ENCODE measurements around the gene ARHGAP5.

Gene ARHGAP5, protein sequence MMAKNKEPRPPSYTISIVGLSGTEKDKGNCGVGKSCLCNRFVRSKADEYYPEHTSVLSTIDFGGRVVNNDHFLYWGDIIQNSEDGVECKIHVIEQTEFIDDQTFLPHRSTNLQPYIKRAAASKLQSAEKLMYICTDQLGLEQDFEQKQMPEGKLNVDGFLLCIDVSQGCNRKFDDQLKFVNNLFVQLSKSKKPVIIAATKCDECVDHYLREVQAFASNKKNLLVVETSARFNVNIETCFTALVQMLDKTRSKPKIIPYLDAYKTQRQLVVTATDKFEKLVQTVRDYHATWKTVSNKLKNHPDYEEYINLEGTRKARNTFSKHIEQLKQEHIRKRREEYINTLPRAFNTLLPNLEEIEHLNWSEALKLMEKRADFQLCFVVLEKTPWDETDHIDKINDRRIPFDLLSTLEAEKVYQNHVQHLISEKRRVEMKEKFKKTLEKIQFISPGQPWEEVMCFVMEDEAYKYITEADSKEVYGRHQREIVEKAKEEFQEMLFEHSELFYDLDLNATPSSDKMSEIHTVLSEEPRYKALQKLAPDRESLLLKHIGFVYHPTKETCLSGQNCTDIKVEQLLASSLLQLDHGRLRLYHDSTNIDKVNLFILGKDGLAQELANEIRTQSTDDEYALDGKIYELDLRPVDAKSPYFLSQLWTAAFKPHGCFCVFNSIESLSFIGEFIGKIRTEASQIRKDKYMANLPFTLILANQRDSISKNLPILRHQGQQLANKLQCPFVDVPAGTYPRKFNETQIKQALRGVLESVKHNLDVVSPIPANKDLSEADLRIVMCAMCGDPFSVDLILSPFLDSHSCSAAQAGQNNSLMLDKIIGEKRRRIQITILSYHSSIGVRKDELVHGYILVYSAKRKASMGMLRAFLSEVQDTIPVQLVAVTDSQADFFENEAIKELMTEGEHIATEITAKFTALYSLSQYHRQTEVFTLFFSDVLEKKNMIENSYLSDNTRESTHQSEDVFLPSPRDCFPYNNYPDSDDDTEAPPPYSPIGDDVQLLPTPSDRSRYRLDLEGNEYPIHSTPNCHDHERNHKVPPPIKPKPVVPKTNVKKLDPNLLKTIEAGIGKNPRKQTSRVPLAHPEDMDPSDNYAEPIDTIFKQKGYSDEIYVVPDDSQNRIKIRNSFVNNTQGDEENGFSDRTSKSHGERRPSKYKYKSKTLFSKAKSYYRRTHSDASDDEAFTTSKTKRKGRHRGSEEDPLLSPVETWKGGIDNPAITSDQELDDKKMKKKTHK (N-terminal part only)

DNA sequence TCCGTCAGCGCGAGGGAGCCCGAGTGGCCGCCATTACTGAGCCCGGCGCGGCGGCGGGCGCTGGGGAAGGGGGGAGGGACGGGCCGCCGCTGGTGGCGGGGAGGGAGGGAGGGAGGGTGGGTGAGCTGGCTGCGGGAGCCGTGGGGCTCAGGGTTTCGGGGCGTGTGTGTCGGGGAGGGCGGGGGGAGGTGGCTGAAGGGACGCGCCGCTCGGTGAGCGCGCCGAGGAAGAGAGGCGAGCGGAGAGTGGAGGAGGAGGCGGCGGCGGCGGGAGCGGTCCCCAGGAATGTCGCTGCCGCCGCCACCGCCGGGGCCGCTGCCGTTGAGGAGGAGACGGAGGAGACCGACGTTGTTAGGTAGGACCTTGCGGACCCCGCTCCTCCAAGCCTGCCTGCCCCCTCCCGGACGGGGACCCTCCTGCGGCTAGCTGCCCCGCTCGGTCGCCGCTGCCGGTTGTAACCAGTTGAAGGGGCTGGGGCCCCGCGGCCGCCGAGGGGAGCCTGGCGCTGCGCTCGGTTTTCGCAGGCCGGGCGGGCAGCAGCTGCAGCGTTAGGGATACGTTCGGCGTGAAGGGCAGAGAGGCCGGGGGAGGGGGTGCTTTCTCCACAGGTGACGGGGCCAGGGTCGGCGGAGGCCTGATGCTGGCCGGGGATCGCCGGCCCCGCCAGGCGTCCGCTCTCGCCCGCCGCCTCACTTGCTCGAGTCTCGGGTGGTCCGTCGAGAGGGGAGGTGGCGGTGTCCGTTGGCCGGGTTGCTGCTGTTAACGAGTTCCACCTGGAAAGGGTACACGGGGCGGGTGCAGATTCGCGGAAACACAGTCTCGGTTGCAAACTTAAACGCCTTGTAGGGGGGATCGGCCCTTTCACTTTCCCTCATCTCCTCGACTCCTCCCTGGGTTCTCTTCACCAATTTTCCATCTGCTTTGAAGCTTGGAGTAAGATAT is at the start of gene ARHGAP5:
TSS of gene ARHGAP5 (plus strand) at position 224 of the 942 bp plus-strand sequence. CDS start 13,366 bp downstream, outside the sequence.
- Histone ChIP-seq H3K9me3 (ENCODE audit: control insufficient read depth, insufficient read depth, low read length) (no peaks in the 10 kb centered on the region), H3K9ac (ENCODE audit: low read depth, low read length) (peak within 1 kb of the TSS; percentile 99), H3K36me3 (ENCODE audit: insufficient read depth, low read length) (no peaks in the 10 kb centered on the region), H3K4me1 (ENCODE audit: insufficient read depth, low read length) (peaks cover 19% of the 10 kb centered on the region)

DNA sequence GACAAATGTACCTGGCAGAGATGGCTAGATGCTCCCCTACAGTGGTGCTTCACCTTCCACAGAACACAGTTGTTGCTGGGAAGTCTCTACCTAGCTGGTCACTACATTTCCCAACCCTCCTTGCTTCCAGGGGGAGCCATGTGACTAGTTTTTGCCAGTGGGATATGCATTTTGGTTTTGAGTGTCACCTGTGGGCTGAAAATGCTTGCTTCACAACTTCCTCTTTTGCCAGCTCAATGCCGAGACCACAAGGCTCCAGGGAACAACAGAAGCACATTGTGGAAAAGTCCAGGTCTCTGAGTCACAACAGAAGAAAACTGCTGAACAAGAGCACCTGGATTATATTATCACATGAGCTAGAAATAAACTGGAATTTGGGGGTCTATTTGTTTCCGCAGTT is 48.5 kb upstream of the ARHGAP5 start:
- H3K4me1 ChIP-seq (ENCODE audit: insufficient read depth, low read length) = no peaks in the 10 kb centered on the region
- no peak overlapping the region for H3K9ac ChIP-seq (ENCODE audit: low read depth, low read length)
- no peaks in the 10 kb centered on the region for H3K9me3 ChIP-seq (ENCODE audit: control insufficient read depth, insufficient read depth, low read length)
- H3K36me3 ChIP-seq (ENCODE audit: insufficient read depth, low read length) = no peaks in the 10 kb centered on the region

DNA sequence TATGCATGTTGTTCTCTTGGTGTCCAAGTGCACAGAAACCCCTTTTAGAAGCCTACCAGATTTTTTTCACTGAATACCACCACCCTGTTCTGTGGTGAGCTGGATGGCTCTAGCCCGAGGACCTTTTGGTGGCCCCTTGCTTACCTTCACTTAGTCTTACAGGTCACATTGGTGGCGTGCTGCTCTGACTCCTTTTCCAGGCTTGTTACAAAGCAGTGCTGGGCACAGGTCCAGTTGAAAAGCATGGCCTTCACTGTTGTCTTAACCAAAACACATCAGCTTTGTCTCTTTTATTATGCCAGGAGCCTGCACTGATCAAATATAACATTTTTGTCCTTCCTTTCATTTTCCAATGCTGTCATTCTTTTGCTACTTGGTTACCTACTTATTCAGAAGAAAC is 43.6 kb upstream of the ARHGAP5 start:
- Histone ChIP-seq H3K36me3 (ENCODE audit: insufficient read depth, low read length) (no peaks in the 10 kb centered on the region), H3K9me3 (ENCODE audit: control insufficient read depth, insufficient read depth, low read length) (no peaks in the 10 kb centered on the region), H3K9ac (ENCODE audit: low read depth, low read length) (no peak overlapping the region), H3K4me1 (ENCODE audit: insufficient read depth, low read length) (no peaks in the 10 kb centered on the region)

DNA sequence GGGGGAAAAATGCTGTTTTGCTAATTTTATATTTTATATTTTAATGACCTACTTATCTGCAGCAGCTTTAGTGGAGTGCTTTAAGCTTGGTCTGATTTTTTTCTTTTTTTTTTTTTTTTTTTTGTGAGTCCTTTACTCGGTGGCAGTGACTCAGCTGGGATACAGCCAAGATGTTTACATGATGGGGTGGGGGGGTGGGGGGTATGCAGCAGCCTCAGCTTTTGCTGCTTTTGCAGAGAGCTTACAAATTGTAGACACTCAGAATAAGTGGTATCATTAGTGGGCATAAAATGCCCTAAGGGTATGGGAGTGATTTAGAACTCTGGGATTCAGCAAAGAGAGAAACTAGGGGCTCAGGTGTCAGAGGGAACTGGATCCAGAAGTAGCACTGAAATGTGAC is 38.2 kb upstream of the ARHGAP5 start:
- H3K36me3 ChIP-seq (ENCODE audit: insufficient read depth, low read length) = no peaks in the 10 kb centered on the region
- H3K9ac ChIP-seq (ENCODE audit: low read depth, low read length) = no peak overlapping the region
- no peaks in the 10 kb centered on the region for H3K9me3 ChIP-seq (ENCODE audit: control insufficient read depth, insufficient read depth, low read length)
- no peaks in the 10 kb centered on the region for H3K4me1 ChIP-seq (ENCODE audit: insufficient read depth, low read length)

DNA sequence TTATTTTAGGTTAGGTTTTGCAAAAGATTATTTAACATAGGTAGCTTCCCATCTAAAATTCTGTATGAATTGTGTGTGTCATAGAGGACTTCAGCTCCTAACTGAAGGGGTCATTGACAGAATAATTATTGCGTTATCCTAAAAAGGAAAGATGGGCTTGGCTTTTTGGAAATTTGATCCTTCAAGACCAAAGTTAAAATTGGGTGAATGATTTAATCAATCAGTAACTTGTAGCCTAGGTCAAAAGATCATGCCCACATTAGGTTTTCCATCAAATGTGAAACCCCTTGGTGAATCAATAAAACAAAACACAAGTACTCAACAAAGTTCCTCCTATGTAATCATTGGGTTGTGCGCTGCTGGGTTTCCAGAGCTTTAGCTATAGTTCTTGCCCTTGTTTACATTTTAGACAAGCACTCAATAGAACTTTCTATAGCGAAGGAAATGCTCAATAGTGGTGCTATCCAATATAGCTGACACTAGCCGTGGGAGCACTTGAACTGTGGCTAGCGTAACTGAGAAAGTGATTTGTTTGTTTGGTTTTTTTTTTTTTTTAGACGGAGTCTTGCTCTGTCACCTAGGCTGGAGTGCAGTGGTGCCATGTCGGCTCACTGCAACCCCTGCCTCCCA is 37.6 kb upstream of the ARHGAP5 start:
- H3K9me3 ChIP-seq (ENCODE audit: control insufficient read depth, insufficient read depth, low read length) = no peaks in the 10 kb centered on the region

DNA sequence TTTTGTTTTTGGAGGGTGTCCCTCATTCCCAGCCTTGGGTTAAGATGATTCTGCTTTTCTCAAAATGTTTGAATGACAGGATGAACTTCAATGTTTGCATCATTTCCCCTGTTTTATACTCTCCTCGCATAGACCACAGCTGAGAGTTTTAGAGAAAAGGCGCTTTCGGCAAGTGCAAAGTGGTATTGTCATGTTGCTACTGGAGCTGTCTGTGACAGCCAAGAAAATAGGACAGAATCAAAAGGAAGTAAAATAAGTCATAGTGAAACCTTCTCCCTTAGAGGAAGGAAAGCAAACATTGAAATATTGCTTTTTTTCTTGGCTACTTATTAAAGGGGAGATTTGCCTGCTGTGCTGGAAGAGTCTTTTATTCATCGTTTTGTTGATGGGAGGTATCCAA is 33.5 kb upstream of the ARHGAP5 start:
- Histone ChIP-seq H3K9me3 (ENCODE audit: control insufficient read depth, insufficient read depth, low read length) (no peaks in the 10 kb centered on the region), H3K4me1 (ENCODE audit: insufficient read depth, low read length) (no peaks in the 10 kb centered on the region), H3K36me3 (ENCODE audit: insufficient read depth, low read length) (no peaks in the 10 kb centered on the region), H3K9ac (ENCODE audit: low read depth, low read length) (no peak overlapping the region)

More for the DNA sequence above, 37.6 kb upstream of the ARHGAP5 start:
- no peaks in the 10 kb centered on the region for H3K4me1 ChIP-seq (ENCODE audit: insufficient read depth, low read length)
- H3K9ac ChIP-seq (ENCODE audit: low read depth, low read length) = no peak overlapping the region
- no peaks in the 10 kb centered on the region for H3K36me3 ChIP-seq (ENCODE audit: insufficient read depth, low read length)

DNA sequence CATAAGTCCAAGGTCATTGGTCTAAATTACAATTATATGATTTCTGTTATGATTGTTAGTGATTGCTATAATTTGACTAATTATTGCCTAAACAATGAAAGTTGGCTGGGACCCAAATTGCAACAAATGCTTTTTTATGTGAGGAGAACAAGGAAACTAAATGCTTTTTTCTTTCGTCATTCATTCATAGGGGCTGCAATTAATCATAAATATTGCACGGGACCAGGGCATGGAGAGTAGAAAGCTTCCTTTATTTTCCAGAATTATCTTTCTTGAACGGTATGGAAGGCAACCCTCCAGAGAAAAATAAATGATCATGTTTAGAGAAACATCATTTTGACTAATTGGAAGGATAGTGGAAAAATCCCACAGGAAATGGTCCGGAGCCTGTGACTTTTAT is 32.6 kb upstream of the ARHGAP5 start:
- no peaks in the 10 kb centered on the region for H3K9me3 ChIP-seq (ENCODE audit: control insufficient read depth, insufficient read depth, low read length)
- no peaks in the 10 kb centered on the region for H3K4me1 ChIP-seq (ENCODE audit: insufficient read depth, low read length)
- no peak overlapping the region for H3K9ac ChIP-seq (ENCODE audit: low read depth, low read length)
- no peaks in the 10 kb centered on the region for H3K36me3 ChIP-seq (ENCODE audit: insufficient read depth, low read length)

DNA sequence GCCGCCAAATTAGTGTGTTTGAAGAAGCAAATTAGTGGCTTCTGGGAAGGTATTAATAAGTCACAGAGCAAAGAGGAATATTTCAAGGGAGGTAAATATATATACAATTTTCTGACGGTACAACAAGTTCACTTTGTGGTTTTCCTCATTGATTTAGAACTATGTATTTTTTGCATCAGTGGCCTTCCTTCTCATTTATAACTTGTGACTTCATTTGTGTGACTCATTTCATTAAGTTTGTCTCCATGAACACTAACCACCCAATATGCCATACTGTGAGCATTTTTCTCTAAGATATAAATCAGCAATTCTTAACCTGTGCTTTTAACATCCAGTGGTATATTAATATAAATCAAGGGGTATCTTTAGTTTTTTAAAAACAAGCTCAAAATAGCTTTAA is 29.3 kb upstream of the ARHGAP5 start:
- Histone ChIP-seq H3K4me1 (ENCODE audit: insufficient read depth, low read length) (no peaks in the 10 kb centered on the region), H3K9ac (ENCODE audit: low read depth, low read length) (no peak overlapping the region), H3K36me3 (ENCODE audit: insufficient read depth, low read length) (no peaks in the 10 kb centered on the region), H3K9me3 (ENCODE audit: control insufficient read depth, insufficient read depth, low read length) (no peaks in the 10 kb centered on the region)

DNA sequence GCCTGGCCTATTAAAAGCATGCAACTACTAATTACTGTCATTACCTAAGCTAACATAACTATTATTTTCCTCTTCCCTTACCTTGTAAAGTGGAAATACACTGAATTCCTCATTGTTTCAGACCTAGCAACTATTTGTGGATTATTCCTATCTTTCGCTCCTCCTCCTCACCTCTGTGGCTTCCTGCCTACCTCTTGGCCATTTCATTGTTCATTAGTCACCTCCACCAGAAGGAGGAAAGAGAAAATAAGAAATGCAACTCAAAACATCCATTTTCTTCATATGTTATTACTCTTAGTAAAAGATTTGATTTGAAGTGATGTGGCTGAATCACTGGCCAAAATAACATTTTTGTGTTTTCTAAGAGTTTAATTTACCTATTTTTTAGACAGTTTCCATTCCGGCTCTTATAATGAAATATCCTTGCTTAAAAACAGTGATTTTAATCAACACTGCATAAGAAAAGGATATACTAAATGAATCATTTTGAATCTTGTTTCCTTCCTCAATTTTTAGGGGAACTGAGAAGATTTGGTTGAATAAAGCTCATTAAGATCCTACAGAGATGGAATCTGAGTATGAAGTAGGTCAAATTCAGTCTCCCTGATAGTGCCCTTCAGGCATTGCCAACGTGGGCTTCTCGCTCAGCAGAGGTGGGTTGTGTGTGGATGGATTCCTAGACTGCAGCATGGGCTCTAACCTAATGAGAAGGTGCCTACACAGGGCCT is 27.6 kb upstream of the ARHGAP5 start:
- Histone ChIP-seq H3K9me3 (ENCODE audit: control insufficient read depth, insufficient read depth, low read length) (no peaks in the 10 kb centered on the region), H3K36me3 (ENCODE audit: insufficient read depth, low read length) (no peaks in the 10 kb centered on the region), H3K4me1 (ENCODE audit: insufficient read depth, low read length) (no peaks in the 10 kb centered on the region), H3K9ac (ENCODE audit: low read depth, low read length) (no peak overlapping the region)

DNA sequence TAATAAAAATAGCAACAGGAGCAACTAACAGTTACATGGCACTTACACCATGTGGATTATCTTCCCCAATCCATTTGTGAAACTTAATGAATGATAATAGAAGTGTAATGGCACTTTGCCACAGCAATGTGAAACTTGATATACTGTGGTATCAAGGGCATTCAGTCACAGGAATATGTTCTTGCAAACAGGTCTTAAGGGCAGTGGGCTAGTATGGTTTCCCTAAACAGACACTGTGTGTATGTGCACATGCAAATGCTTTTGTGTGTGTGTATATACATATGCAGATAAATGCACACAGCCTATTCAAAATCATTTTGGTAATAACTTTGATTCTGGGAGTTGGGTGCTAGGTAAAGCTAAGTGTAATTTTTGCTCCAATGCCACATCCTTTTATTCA is 26.2 kb upstream of the ARHGAP5 start:
- Histone ChIP-seq H3K9me3 (ENCODE audit: control insufficient read depth, insufficient read depth, low read length) (0 out of 2 replicates have a peak, but pooled peaks cover 4% of the 10 kb centered on the region), H3K4me1 (ENCODE audit: insufficient read depth, low read length) (no peaks in the 10 kb centered on the region), H3K9ac (ENCODE audit: low read depth, low read length) (no peak overlapping the region), H3K36me3 (ENCODE audit: insufficient read depth, low read length) (no peaks in the 10 kb centered on the region)

DNA sequence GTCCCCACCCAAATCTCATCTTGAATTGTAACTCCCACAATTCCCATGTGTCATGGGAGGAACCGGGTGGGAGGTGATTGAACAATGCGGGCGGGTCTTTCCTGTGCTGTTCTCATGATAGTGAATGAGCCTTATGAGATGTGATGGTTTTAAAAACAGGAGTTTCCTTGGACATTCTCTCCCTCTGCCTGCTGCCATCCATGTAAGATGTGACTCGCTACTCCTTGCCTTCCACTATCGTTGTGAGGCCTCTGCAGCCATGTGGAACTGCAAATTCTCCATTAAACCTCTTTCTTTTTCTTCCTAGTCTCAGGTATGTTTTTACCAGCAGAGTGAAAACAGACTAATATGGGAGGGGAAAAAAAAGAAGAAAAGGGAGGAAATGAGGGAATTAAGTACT is 22.6 kb upstream of the ARHGAP5 start:
- Histone ChIP-seq H3K36me3 (ENCODE audit: insufficient read depth, low read length) (no peaks in the 10 kb centered on the region), H3K4me1 (ENCODE audit: insufficient read depth, low read length) (no peaks in the 10 kb centered on the region), H3K9me3 (ENCODE audit: control insufficient read depth, insufficient read depth, low read length) (0 out of 2 replicates have a peak, but pooled peaks cover 4% of the 10 kb centered on the region), H3K9ac (ENCODE audit: low read depth, low read length) (no peak overlapping the region)

DNA sequence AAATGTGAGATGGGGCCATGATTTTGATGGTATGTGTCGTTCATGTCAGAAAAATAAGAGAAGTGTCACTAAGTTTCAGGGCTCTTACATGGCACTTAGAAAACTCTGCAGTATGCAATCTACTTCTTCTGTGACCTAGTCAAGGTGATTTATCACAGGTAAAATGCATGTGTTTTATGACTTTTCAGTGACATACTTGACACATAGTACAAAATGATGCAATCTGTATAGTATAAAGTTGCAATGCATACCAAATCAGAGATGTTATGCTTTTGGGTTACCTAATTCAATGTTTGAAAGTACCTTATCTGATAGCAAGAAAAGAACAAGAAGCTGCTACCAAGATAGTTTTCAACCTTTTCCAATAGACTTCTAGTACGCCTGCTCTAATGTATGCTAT is 21.9 kb upstream of the ARHGAP5 start:
- Histone ChIP-seq H3K4me1 (ENCODE audit: insufficient read depth, low read length) (no peaks in the 10 kb centered on the region), H3K9ac (ENCODE audit: low read depth, low read length) (no peak overlapping the region), H3K9me3 (ENCODE audit: control insufficient read depth, insufficient read depth, low read length) (0 out of 2 replicates have a peak, but pooled peaks cover 4% of the 10 kb centered on the region), H3K36me3 (ENCODE audit: insufficient read depth, low read length) (no peaks in the 10 kb centered on the region)
